HS-5 (cell line): ENCODE measurements around the gene GPRIN2.

ENCODE experiments used
- DNase-seq: peaks from one replicate; pipeline ENCODE4 v3.0.0-alpha.2; 2012; ENCODE audit warnings: low read depth

Gene GPRIN2

GRCh38 chr10:46549171-46550075, 7.0 kb downstream of the GPRIN2 start:
- DNase-seq, result no peak

- DNase-seq, result no peak
Measured at GRCh38 chr10:46548498-46549090, 7.9 kb downstream of the GPRIN2 start.

- no peak for DNase-seq
Measured at GRCh38 chr10:46547541-46548497, 8.6 kb downstream of the GPRIN2 start.

GRCh38 chr10:46546591-46547540, 9.6 kb downstream of the GPRIN2 start:
- DNase-seq, result no peak

- no peak for DNase-seq
Measured at GRCh38 chr10:46545861-46546590, 10.4 kb downstream of the GPRIN2 start.

- DNase-seq, result no peak
Measured at GRCh38 chr10:46544989-46545791, 11.3 kb downstream of the GPRIN2 start.

GRCh38 chr10:46543466-46544377, 12.7 kb downstream of the GPRIN2 start:
- DNase-seq, result no peak

GRCh38 chr10:46542567-46543465, 13.6 kb downstream of the GPRIN2 start:
- no peak for DNase-seq

- DNase-seq, result no peak
Measured at GRCh38 chr10:46541735-46542566, 14.5 kb downstream of the GPRIN2 start.

GRCh38 chr10:46541017-46541661, 15.3 kb downstream of the GPRIN2 start:
- no peak for DNase-seq

GRCh38 chr10:46540412-46541016, 15.9 kb downstream of the GPRIN2 start:
- no peak for DNase-seq

- DNase-seq, result no peak
Measured at GRCh38 chr10:46539596-46540411, 16.7 kb downstream of the GPRIN2 start.

GRCh38 chr10:46538717-46539426, 17.6 kb downstream of the GPRIN2 start:
- no peak for DNase-seq

- no peak for DNase-seq
Measured at GRCh38 chr10:46538155-46538554, 18.3 kb downstream of the GPRIN2 start.
